Keratinocyte (primary cell): ENCODE measurements around the gene NCBP1. TPM values are rescaled to one million over a fixed set of nuclear protein-coding genes. Genes with fewer than 3 reads are reported as not detected.

Source experiments
- DNase-seq: peaks from one replicate; pipeline ENCODE4 v3.0.0-alpha.2; 2011; ENCODE audit warnings: low read depth, missing footprints, low spot score
- FAIRE-seq: peaks from 2 replicates; lab custom pipeline; 2011; peaks lifted over from hg19 to GRCh38; lab: Jason Lieb, UNC
- H2AFZ ChIP-seq: 2 replicates; pipeline ENCODE4 v1.6.0; 2012; ENCODE audit warnings: low read length, control low read depth, inconsistent platforms; ENCODE audit not compliant: control insufficient read depth
- H3K27ac ChIP-seq: 2 replicates; pipeline ENCODE4 v1.5.1; 2011; ENCODE audit warnings: low read length; ENCODE audit not compliant: control insufficient read depth, insufficient read depth
- H3K27me3 ChIP-seq: 3 replicates; pipeline ENCODE4 v1.6.0; 2011; ENCODE audit warnings: low read length; ENCODE audit not compliant: control insufficient read depth, insufficient read depth; ENCODE audit errors: extremely low read depth
- H3K36me3 ChIP-seq, 2 experiments: 2 replicates in 1 of 2; 3 replicates in 1 of 2; pipeline ENCODE4 v1.5.1; 2011; ENCODE audit warnings: low read length in 2 of 2, mild to moderate bottlenecking in 1 of 2; ENCODE audit not compliant: control insufficient read depth in 2 of 2, insufficient read depth in 2 of 2; ENCODE audit errors: extremely low read depth in 1 of 2
- H3K4me1 ChIP-seq: 3 replicates; pipeline ENCODE4 v1.5.1; 2011; ENCODE audit warnings: low read length; ENCODE audit not compliant: control insufficient read depth, insufficient read depth; ENCODE audit errors: extremely low read depth
- H3K4me2 ChIP-seq: 3 replicates; pipeline ENCODE4 v1.6.0; 2011; ENCODE audit warnings: low read depth, low read length; ENCODE audit not compliant: control insufficient read depth, insufficient read depth; ENCODE audit errors: extremely low read depth
- H3K4me3 ChIP-seq, 3 experiments: fragments of 200-600 bp in 1 of 3; sonication (generic) in 1 of 3; 2 replicates in 2 of 3; 3 replicates in 1 of 3; pipeline ENCODE4 v1.5.1; 2011 to 2016; ENCODE audit warnings: low read length in 3 of 3, mild to moderate bottlenecking in 3 of 3, control low read depth in 2 of 3, inconsistent platforms in 1 of 3, low read depth in 1 of 3, mixed read lengths in 1 of 3, mixed run types in 1 of 3, moderate library complexity in 1 of 3; ENCODE audit not compliant: control insufficient read depth in 2 of 3, insufficient read depth in 2 of 3; ENCODE audit errors: extremely low read depth in 1 of 3
- H3K79me2 ChIP-seq: 2 replicates; pipeline ENCODE4 v1.6.0; 2012; ENCODE audit warnings: low read length; ENCODE audit not compliant: control insufficient read depth, insufficient read depth
- H3K9ac ChIP-seq: 3 replicates; pipeline ENCODE4 v1.6.0; 2011; ENCODE audit warnings: low read length; ENCODE audit not compliant: control insufficient read depth, insufficient read depth; ENCODE audit errors: extremely low read depth
- H3K9me1 ChIP-seq: 3 replicates; pipeline ENCODE4 v1.6.0; 2011; ENCODE audit warnings: low read length; ENCODE audit not compliant: control insufficient read depth, insufficient read depth; ENCODE audit errors: extremely low read depth
- H3K9me3 ChIP-seq: 2 replicates; pipeline ENCODE4 v1.5.1; 2012; ENCODE audit warnings: low read depth, low read length; ENCODE audit not compliant: control insufficient read depth
- H4K20me1 ChIP-seq: 3 replicates; pipeline ENCODE4 v1.6.0; 2011; ENCODE audit warnings: low read length; ENCODE audit not compliant: control insufficient read depth, insufficient read depth; ENCODE audit errors: extremely low read depth
- CTCF ChIP-seq, 3 experiments: IDR thresholded peaks in 1 of 3; conservative IDR thresholded peaks in 1 of 3; optimal IDR thresholded peaks in 1 of 3; 2 replicates in 2 of 3; 3 replicates in 1 of 3; pipeline versions ENCODE3 to v1.5.1; 2011; ENCODE audit warnings: low read length in 3 of 3, mild to moderate bottlenecking in 3 of 3, moderate library complexity in 2 of 3, control low read depth in 1 of 3, inconsistent platforms in 1 of 3; ENCODE audit not compliant: insufficient read depth in 2 of 3; ENCODE audit errors: extremely low read depth in 1 of 3
- EZH2 ChIP-seq: IDR thresholded peaks from one replicate; pipeline ENCODE4 v1.6.1; 2012; ENCODE audit warnings: inconsistent platforms, mild to moderate bottlenecking, low read length, moderate library complexity
- dilution Hi-C: fragments of 300-500 bp; cut with MboI; formaldehyde crosslinking; loops from one replicate; pipeline ENCODE4 v1.7.0; 2020; ENCODE audit warnings: low sequenced_read_pairs; ENCODE audit not compliant: extremely low pct_ligation_motif_present
- polyA plus RNA-seq, 5 experiments: library from polyadenylated mRNA; depleted of rRNA in 3 of 5; stranded (reverse) in 3 of 5; stranded (forward) in 1 of 5; unstranded in 1 of 5; fragments of >200 nt; gene quantifications; 1 replicate in 1 of 5; 2 replicates in 3 of 5; 3 replicates in 1 of 5; pipeline versions ENCODE4 v1.2.1 to v1.2.3, GENCODE V29; 2011 to 2012; ENCODE audit warnings: missing spikeins in 2 of 5, low read depth in 1 of 5, low replicate concordance in 1 of 5

The NCBP1 gene
- polyA plus RNA-seq, 1 donor (not counting 4 experiments of a cell fraction or from before 2014, with no cell fraction given) = 38.6 TPM

- Histone ChIP-seq H3K9me3 (no peaks in the 10 kb centered on the region), H3K4me3 (no peak overlapping the region), H3K9me1 (no peaks in the 10 kb centered on the region), H3K9ac (no peak overlapping the region), H2AFZ (no peak overlapping the region), H3K4me2 (no peak overlapping the region), H4K20me1 (no peaks in the 10 kb centered on the region), H3K36me3 (no peaks in the 10 kb centered on the region), H3K4me1 (peaks cover 20% of the 10 kb centered on the region), H3K79me2 (no peaks in the 10 kb centered on the region), H3K27me3 (no peaks in the 10 kb centered on the region), H3K27ac (no peak overlapping the region)
- DNase-seq (no peak), FAIRE-seq (no peak)
- dilution Hi-C loops = no loop called here
- no peak for TF ChIP-seq EZH2
- TF ChIP-seq CTCF (optimal IDR thresholded peaks at IDR 0.05 in 1 of 3, IDR thresholded peaks at IDR 0.05 in 1 of 3, conservative IDR thresholded peaks at IDR 0.05 in 1 of 3; ENCODE audit: extremely low read depth in 1 of 3, insufficient read depth in 2 of 3, low read length in 3 of 3) = no peak
Measured at GRCh38 chr9:97711223-97711626, 77.6 kb downstream of the NCBP1 start.

- no peaks in the 10 kb centered on the region for H3K36me3 ChIP-seq
- H3K27ac ChIP-seq = peak overlapping the region; percentile 50
- dilution Hi-C loops = no loop called here
- H3K4me3 ChIP-seq = no peak overlapping the region
- peak overlapping the region; percentile 19 for H3K4me2 ChIP-seq
- no peaks in the 10 kb centered on the region for H3K27me3 ChIP-seq
- H3K9me1 ChIP-seq = no peaks in the 10 kb centered on the region
- FAIRE-seq = peak; percentile 94
- H2AFZ ChIP-seq = no peak overlapping the region
- H4K20me1 ChIP-seq = no peaks in the 10 kb centered on the region
- no peak overlapping the region for H3K9ac ChIP-seq
- peaks cover 20% of the 10 kb centered on the region for H3K4me1 ChIP-seq
- no peak for TF ChIP-seq EZH2
- no peak for TF ChIP-seq CTCF (optimal IDR thresholded peaks at IDR 0.05 in 1 of 3, IDR thresholded peaks at IDR 0.05 in 1 of 3, conservative IDR thresholded peaks at IDR 0.05 in 1 of 3; ENCODE audit: extremely low read depth in 1 of 3, insufficient read depth in 2 of 3, low read length in 3 of 3)
- DNase-seq = peak; percentile 73
- no peaks in the 10 kb centered on the region for H3K79me2 ChIP-seq
- H3K9me3 ChIP-seq = no peaks in the 10 kb centered on the region
Measured at GRCh38 chr9:97714435-97714834, 80.8 kb downstream of the NCBP1 start.
